GM19397 (cell line): ENCODE data around the gene TBC1D12.
A peak's percentile ranks its signal among the peaks of the same experiment; 100 is the strongest.
"Not testable (repeated sequence)": the region's sequence is repeated elsewhere in the genome, so short reads cannot be mapped to it uniquely, and the experiment has no call there.

Experiments used
- ATAC-seq: cut with Tn5 transposase; IDR thresholded peaks from one replicate; pipeline ENCODE4 v1.9.1; 2021; ENCODE audit warnings: mild to moderate bottlenecking, moderate library complexity; ENCODE audit not compliant: unreplicated experiment

Gene TBC1D12

DNA sequence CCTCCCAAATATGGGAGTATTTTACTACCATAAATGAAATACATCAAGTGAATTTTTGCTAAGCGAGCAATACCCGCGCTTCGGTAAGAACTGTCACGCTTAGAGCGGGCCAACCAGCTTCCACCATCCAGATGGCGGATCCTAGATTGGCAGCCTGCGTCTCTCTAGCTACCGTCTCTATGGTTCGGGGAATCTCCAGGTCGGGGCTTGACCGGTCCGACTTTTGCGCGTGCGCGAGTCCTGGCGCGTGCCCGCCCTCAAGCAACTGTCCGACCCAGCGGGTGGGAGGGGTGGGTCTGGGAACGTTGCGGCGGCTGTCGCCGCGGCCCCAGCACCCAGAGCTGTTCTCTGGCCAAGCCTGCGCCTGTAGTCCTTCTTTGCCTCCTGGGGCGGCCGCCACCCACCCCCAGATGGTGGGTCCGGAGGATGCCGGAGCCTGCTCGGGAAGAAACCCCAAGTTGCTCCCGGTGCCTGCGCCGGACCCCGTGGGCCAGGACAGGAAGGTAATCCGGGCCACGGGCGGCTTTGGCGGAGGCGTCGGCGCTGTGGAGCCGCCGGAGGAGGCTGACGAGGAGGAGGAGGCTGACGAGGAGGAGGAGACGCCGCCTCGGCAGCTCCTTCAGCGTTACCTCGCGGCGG is at the start of gene TBC1D12:
Gene TBC1D12 (plus strand): TSS at position 338 of the 639 bp plus-strand sequence. CDS start 73 bp downstream, at position 411.
- peak; percentile 68 for ATAC-seq

- ATAC-seq: no peak
These were observed 49.0 kb upstream of the TBC1D12 start for GRCh38 chr10:94353336-94353735.

DNA sequence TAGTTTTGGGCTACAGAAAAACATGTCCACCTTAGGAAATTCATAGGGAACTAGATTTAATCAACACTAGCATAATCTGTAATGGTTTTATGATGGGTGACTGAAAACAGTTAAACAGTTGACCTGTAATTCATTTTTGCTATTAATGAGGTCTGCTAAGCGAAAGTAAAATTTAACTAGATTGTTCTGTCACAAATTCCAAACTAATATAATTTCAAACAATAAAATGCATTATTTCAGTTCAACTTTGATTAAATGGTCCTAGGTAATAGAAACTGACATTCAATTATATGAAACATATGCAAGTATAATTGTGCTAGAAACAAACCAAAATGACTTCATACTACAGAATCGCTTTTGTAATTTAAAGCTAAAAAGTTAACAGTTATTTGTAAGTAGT is 46.5 kb upstream of the TBC1D12 start:
- no peak for ATAC-seq

DNA sequence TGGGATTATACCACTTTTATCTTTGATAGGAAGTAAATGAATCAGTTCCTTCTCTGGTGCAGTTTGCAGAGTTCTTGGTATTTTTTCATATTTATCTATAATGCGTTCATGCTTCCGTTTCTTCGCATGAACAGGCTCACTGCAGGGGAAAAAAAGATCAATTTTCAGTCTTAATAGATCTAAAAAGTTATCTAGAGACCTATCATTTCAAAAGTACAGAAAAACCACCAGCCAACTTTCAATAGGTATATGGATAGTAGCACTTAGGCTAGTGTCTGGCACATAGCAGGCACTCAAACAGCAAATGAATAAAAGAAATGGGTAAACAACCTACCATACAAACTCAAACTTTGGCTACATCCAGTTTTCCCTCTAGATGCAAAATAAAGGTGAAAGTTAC is 45.1 kb upstream of the TBC1D12 start:
- ATAC-seq: no peak

DNA sequence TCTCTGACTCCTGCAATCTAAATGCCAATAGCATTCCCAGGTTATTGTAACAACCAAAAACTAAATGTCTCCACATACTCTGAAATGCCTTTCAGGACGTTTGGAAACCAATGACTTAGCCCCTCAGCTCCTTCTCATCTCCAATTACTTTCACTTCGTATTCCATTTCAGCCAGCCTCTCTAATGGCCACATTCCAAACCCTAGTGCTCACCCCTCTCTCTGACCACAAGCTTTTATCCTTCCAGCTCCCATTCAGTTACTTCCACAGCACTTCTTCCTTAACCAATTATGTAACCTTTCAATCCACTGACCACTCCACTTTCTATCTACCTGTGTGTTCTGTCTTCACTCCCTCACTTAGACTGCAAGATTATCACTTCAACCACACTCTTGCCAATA is 43.9 kb upstream of the TBC1D12 start:
- ATAC-seq: no peak

GRCh38 chr10:94361171-94361794 is 41.1 kb upstream of the TBC1D12 start:
- no peak for ATAC-seq

DNA sequence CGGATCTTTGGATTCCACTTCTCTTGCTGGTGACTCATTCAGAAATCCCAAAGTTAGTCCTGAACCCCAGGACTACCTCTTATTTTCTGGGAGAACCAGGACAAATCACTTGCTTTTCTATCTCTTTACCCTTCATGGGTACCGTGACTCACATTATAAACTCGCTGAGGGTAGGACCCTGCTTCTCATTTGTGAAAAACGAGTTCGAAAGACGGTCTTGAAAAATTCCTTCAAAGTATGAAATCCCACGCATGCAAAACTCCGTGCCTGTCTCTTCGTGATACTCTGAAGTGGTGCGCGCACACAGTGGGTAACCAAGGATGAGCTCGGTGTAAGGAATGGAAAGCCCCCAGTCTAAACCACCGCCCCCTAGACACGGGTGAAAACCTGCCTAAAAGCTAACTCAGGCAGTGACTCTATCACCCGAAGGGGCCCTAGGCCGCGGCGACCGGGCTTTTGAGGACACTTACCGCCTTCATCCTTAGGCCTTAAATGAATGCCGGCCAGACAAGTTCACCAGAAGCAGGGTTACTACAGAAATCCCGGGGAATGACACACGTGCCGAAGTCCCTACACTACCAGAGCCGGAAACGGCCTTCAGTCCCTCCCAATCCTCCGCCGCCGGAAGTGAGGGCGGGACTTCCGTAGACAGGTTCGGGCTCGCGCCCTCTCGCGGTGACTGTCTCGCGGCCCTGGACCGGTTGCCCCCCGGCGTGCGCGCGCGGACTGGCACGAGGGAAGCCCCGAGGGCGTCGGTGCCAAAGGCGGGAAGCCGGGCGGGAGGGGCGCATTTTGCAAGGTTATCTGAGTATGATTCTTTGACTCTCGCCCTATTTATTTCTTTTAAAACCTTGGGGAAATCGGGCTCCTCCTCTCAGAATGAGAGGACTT is 39.7 kb upstream of the TBC1D12 start, which contains the start of gene NOC3L:
Gene NOC3L (minus strand): TSS at position 580 of the 891 bp plus-strand sequence. CDS start 101 bp downstream, at position 479.
- peak; percentile 99 for ATAC-seq

- ATAC-seq: peak; percentile 14
These were observed 39.1 kb upstream of the TBC1D12 start for GRCh38 chr10:94363251-94363565.

DNA sequence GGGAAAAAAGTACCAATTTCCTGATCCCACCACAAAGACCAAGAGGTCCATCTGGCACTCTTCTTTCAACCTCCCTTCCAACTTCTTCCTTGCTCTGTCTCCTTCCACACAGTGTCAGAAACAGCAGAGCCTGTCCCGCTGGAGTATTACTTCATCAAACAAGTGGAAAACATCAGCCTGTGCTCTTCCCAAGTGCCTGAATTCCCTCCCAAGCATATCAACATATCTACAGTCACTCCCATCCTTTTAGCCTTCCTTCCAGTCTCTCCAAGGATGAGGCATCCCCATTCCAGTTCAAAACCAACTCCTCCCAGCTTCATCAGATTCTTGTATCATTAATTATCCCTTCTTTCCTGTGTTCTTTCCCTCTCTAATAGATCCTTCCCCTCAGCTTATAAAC is 37.9 kb upstream of the TBC1D12 start:
- no peak for ATAC-seq

DNA sequence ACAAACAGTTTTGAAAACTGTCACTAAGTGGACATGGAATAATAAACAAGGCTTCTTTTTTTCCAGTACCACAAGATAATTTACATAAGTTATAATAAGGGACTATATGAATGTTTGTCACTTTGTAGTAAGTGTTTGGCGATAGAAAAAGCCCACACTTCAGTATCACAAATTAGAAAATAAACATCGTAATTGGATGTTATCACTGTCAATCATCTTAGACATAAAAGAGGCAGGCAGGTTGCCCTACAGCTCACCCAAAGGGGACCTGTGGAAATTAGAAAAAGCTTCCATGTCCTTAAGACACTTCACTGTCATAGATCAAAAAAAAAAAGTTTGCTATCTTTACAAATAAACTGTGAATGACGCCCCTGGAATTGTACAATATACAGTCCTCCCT is 36.0 kb upstream of the TBC1D12 start:
- ATAC-seq: no peak

GRCh38 chr10:94370501-94370900 is 31.8 kb upstream of the TBC1D12 start:
- no peak for ATAC-seq

DNA sequence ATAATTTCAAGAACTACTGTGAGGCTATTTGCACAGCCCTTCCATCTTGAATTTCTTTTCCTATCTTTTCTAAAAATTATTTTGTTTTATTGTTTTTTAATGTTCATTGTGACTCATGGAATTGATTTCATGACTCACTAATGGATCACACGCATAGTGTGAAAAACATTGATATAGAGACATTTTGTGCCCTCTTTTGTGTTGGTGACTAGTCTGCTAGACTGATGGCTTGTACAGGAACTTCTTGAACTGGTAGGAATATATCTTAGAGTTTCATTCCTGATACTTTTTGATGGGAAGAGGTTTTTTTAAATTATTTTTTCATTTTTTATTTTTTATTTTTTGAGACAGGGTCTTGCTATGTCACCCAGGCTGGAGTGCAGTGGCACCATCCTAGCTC is 27.0 kb upstream of the TBC1D12 start:
- no peak for ATAC-seq

GRCh38 chr10:94376865-94377264 is 25.5 kb upstream of the TBC1D12 start:
- no peak for ATAC-seq

- no peak for ATAC-seq
These were observed 18.8 kb upstream of the TBC1D12 start for GRCh38 chr10:94383530-94383929.

DNA sequence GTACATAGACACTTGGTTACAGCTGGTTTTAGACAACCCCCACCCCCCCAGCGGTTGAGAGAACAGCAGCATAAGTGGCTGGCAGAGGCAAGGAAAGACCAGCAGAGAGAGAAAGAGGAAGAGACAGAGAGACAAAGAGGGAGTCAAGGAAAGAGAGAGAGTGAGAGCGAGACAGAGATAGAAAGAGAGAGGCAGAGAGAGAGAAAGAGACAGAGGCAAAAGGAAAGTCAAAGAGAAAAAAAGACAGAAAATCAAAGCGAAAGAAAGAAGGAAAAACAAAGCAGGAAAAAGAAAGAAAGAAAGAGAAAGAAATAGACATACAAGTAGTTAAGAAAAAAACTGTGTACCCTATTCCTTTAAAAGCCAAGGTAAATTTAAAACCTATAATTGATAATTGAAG is 16.6 kb upstream of the TBC1D12 start:
- not testable (repeated sequence) for ATAC-seq

DNA sequence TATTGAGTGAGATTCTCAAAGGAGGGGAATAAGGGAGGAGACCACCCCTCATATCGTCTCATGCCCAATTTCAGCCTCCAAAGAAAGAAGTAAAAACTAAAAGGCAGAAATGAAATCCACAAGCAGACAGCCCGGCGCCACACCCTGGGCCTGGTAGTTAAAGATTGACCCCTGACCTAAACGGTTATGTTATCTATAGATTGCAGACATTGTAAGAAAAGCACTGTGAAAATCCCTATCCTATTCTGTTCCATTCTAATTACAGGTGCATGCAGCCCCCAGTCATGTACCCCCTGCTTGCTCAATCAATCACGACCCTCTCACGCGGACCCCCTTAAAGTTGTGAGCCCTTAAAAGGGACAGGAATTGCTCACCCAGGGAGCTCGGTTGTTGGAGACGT is 10.2 kb upstream of the TBC1D12 start:
- ATAC-seq: not testable (repeated sequence)

DNA sequence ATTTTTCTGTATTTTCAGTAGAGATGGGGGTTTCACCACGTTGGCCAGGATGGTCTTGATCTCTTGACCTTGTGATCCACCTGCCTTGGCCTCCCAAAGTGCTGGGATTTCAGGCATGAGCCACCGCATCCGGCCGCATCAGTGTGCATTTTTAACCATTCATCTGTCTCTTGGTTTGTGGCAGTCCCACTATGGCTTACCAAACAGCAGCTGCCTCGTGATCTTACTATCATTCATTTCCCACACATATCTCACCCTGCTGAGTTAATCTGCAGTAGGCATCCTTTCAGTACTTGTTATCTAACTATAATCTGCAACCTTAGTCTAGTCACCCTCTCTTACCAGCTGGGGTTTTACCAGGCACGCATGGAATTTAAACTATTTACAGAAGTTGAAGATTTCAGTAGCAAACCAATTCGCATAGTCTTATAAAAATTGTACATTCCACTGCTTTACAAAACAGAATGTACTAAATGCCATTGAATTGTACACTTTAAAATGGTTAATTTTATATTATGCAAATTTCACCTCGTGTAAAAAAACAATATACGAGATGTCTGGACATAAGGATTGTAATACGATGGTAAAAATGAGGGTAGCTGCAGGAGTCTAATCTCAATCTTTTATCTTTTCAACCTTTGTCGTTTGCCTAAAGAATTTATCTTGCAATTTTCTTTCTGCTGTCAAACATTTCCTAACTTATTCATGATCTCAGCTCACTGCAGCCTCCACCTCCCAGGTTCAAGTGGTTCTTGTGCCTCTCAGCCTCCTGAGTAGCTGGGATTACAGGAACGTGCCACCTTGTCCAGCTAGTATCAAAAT is 4.6 kb upstream of the TBC1D12 start:
- no peak for ATAC-seq

DNA sequence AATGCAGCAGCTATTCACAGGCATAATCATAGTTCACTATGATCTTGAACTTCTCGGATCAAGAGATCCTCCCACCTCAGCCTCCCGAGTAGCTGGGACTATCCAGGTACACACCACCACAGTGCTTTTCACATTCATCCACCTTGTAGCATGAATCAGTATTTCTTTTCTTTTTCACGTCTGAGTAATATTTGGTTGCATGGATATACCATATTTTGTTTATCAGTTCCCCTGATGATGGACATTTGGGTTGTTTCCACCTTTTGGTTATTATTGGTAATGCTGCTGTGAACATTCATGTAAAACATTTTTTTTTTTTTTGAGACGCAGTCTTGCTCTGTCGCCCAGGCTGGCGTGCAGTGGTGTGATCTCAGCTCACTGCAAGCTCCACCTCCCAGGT is 3.6 kb upstream of the TBC1D12 start:
- ATAC-seq: no peak

DNA sequence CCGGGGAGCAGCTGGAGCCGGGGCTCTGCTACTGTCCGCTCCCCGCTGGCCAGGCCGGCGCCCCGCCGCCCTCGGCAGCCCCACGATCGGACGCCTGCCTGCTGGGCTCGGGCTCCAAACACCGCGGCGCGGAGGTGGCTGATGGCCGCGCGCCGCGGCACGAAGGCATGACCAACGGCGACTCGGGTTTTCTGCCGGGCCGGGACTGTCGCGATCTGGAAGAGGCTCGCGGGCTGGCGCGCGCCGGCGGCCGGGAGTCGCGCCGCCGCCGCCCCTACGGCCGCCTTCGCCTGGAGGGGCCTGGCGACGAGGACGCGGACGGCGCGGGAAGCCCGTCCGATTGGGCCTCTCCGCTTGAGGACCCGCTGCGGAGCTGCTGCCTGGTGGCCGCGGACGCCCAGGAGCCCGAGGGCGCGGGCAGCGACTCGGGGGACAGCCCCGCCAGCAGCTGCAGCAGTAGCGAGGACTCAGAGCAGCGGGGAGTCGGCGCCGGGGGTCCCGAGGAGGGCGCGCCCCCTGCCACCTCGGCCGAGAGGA is 570 bp downstream of the TBC1D12 start:
- ATAC-seq: peak; percentile 28

GRCh38 chr10:94403380-94404213 is 1.3 kb downstream of the TBC1D12 start:
- ATAC-seq: peak; percentile 47
